GM21825 (cell line): ENCODE measurements around the gene PPP1R7.

Source experiments
- ATAC-seq: cut with Tn5 transposase; IDR thresholded peaks from one replicate; pipeline ENCODE4 v1.9.1; 2021; ENCODE audit warnings: mild to moderate bottlenecking, moderate library complexity; ENCODE audit not compliant: unreplicated experiment

PPP1R7 gene

DNA sequence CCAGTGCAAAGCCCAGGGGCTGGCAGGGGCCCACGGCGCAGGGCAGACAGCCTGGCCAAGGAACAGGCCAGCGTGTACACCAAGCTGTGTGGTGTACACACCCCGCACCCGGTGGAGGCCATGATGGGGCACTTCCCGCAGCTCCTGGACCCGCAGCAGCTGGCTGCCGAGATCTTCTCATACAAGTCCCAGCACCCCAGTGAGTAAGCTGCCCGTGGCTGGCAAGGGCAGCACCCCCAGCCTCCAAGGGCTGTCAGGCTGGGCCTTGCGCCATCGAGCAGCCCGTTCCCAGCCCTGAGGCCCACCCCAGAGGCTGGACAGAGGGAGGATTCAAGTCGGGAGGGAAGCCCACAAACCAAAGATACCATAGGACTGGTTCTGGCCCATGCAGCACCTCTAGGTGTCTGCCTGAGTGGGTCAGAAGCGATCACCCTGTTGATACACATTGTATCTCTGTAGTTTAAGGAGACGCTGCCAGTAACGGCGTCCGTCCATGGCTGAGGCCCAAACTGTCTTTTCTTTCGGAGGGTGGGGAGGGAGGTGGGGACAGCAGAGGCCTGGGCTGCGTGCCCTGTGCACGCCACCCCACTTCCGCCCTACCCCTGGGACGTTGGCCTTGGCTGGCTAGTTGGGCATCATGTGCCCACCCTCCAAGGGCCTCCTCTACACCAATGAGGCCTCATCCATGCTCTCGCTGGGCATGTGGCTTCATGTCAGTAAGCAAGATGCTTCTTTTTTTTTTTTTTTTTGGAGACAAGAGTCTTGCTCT, 31.3 kb upstream of the PPP1R7 start:
- no peak for ATAC-seq

DNA sequence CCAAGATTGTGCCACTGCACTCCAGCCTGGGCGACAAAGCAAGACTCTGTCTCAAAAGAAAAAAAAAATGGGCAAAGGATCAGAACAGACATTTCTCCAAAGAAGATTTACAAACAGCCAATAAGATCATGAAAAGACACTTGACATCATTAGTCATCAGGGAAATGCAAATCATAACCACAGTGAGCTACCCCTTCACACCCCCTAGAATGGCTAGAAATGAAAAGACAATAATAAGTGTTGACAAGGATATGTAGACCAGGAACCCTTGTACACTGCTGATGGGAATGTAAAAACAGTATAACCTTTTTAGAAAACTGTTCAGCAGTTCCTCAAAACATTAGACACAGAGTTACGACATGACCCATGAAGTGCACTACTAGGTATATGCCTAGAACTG, 29.8 kb upstream of the PPP1R7 start:
- ATAC-seq: no peak

DNA sequence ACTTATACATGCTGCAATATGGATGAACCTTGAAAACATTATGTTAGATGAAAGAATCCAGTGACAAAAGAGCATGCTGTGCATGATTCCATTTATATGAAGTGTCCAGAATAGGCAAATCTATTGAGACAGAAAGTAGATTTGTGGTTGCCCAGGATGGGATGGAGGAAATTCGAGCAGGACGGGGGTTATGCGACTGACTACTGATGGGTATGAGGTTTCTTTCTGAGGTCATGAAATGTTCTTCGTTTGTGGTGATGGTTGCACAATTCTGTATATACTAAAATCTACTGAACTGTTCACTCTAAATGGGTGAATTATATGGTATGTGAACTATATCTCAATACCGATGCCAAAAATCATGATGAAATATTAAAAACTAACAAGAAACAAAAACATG, 29.3 kb upstream of the PPP1R7 start:
- ATAC-seq: no peak

DNA sequence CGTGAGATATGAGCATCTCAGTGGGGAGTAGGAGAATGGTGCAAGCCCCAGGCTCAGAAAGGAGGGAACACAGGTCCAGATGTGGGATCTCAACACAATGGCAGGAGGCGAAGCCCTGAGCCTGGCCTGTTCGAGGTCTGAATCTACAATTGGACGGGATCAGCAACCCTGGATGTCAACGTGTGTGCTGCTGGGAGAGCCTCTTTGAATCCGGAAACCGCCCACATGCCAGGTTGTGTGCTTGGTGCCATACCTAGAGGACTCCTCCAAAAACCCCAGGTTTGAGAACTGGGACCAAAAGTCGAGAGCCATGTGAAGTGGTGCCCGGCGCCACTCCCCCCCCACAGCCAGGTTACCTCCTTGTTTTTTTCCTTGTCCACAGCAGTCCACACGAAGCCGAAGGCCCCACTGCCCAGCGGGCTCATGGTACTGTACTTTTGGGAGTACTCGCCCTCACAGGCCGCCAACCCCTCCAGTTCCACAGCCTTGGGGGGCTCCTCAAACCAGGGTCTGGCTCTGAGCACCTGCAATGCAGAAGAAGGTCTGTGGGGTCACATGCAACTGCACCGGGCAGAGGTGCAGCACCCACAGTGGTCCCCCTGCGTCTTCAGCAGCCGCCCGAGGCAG, 27.8 kb upstream of the PPP1R7 start:
- ATAC-seq: no peak

DNA sequence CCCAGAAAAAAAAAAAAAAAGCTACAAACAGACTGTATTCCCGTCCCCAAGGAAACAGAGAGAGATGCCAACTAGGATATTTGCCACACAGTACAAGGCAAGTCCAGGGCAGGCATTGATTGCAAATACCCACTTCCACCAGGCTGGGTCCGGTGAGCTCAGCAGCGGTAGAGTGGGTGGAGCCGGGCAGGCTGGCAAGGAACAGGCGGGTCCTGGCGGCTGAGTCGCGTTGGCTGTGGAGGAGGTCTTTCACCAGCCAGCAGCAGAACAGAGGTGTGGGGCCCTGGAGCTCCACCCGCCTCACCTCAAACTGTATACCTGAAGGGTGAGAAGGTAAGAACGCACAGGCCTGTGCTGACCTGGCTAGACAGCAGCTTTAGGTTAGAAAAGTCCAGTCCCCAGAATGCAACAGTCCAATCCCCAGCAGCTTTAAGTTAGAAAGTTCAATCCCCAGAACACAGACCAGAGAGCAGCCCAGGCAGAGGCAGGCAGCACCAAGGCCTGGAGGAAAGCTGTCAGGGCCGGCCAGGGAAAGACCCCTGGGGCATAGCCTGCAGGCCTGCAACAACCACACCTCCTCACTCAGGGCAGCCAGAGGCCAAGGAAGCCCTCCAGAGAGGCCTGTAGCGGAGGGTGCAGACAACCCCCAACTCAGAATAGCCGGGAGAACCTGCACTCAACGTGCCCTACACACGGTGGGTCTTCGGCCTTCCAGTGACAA, 26.3 kb upstream of the PPP1R7 start:
- ATAC-seq: no peak

DNA sequence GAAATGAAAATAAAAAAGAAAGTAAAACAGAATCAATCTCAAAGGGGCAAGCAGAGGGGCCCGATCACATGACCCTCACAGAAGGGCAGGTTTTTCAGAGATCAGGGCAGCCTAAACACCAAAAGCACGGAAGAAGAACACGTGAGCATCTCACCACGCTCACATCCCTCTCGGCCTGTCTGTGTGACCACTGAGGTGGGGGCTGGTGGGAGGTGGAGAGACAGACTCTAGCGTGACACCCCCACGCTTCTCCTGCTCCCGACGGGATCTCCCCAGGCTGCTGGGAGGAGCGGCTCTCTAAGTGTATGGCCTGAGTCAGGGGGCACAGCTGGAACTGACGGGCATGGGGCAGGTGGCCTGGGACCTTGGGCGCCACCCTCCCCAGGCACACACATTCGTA, 24.6 kb upstream of the PPP1R7 start:
- ATAC-seq: no peak

DNA sequence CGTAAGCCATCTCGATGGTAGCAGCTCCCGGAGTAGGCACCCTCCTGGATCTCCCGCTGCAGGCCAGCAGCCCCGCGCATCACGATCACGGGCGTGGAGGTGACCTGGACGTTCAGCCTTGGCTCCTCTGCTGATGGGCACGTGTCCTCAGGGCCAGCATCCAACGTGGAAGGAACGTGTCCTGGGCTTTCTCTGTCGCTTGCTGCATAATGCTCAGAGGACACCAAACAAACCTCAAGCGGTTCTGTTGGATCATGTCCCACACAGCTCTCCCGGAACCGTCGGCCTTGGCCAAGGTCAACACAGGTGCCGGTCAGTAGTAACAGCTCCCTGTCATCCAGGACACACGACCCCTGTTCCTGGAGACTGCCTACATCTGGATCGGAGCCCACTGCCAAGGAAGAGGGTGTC, 24.1 kb upstream of the PPP1R7 start:
- ATAC-seq: no peak

DNA sequence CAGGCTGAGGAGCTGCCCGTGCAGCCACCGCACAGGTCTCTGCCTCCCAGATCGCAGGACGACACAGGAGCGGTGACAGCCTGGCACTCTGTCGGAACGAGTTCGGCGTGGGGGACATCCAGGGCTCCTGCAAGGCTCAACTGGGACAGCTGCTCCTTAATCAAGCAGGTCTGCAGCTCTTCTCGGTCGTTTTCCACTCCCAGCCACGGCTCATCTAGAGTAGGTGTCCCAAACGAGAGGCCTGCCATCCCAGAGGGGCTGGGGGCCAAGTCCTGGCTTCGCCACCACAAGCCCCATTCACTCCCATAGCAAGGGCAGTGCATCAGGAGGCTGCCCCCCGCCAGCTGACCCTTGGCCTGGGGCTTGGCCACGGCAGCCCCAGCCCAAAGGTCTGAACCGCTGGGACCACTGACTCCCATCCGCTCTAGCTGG, 23.5 kb upstream of the PPP1R7 start:
- no peak for ATAC-seq

DNA sequence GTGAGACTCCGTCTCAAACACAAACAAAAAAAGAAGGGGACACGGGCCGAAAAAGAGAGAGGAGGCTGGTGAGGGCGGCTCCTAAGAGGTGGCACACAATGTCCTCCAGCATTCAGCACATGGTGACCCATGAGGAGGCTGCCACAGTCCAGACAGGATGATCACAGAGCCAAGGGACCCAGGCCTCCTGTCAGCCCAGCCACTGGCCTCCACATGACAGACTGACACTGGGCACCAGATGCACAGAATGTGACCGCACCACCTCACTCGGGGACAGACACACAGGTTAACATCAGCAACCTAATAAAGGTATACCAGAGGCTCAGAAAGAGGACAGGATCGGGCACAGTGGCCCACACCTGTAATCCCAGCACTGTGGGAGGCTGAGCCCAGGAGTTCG, 22.0 kb upstream of the PPP1R7 start:
- no peak for ATAC-seq

DNA sequence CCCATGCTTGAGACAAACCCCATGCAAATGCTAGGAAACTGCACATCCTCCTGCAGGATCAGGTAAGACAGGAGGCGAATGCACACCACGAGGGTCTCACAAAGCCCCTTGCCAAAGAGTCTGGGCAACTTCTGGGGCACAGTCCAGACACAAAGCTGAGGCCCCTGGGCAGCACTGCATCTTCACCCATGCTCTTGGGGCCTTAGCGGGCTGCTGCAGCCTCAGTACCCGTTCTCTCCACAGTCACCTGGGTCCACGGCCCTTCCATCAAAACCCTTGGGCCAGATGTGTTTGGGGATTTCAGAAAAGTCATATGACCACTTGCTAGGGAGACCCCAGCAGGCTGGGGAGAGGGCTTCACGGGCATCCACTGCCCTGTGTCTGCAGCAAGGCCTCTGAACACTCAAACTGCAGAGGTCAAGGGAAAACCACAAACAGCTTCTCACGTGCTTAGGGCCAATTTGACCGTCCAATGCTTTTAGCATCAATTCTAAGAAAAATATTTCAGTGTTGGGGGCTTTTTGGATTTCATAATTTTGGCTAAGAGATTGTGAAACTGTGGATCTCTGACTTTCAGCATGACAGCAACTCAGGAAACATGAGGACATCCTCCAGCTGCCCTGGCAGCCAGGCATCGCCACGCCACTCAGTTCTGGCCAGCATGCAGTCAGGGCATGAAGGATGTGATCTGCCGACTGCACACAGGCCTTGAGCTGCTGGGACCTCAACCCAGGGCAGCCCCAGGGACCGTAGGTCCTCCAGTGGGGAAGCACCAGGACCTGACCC, 21.0 kb upstream of the PPP1R7 start:
- no peak for ATAC-seq

DNA sequence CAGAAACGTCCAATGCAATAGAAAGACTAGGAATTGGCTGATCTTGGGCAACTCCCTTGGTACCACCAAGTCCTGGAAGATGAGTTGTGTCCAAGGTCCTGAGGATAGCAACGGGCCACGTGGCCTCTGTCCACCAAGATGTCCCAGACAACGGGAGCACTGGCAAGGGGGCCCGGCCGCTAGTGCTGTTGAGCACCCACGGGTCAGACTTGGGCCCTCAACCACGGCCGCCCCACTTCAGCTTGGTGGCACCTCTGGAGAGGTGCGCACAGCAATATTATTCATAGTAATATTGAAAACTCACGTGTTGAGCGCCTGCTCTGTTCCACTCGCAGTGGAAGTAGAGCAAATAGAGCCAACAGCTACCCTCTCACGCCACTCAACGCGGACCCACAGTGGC, 20.0 kb upstream of the PPP1R7 start:
- ATAC-seq: no peak

DNA sequence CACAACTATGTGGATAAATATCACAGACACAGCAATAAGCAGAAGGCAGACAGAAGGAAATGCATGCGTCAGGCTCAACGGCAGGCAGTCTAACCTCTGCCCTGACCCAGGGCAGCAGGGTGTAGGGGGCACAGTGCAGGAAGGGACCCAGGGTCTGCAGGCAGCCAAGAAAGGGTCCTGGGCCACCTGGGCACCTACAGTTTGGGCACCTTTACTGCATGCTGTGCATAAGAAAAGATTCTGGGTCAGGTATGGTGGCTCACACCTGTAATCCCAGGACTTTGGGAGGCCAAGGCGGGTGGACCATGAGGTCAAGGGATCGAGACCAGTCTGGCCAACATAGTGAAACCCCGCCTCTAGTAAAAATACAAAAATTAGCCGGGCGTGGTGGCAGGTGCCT, 18.7 kb upstream of the PPP1R7 start:
- ATAC-seq: no peak

DNA sequence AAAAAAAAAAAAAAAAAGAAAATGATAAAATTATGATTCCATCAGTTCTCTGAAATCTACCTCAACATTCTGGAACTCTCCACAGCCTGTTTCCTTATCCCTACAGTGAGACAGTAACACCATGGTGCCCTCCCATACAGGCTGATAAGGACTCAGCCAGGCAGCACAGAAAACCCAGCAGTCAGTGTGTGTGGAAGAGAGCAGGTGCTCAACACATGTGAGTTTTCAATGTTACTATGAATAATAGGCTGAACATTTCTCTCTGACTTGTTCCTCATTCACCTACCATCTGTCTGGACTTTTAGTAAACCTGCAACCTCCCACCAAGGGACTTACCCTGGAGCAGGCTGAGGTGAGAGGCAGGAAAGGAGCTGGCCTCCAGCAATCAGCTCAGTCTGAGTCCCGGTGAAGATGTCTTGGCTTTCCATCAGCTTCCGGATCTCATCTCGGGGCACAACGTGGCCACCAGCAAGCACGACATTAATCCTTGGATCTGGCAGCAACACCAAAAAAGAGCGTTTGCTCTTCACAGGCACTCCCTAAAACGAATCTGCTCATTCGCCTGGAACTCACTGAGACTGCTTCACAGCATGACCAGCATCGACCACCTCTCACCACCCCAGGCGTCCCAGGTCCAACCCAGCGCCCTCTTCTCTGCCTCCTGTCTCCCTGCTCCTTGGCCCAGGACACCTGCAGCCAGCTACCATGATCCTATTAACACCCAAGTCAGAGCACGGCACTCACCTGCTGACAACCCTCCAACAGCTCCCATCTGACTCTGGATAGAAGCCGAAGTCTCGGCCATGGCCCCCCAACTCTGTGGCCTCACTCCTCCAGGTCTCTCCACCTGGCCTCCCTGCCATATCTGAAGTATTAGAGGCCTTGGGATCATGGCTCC, 17.5 kb upstream of the PPP1R7 start:
- ATAC-seq: no peak

DNA sequence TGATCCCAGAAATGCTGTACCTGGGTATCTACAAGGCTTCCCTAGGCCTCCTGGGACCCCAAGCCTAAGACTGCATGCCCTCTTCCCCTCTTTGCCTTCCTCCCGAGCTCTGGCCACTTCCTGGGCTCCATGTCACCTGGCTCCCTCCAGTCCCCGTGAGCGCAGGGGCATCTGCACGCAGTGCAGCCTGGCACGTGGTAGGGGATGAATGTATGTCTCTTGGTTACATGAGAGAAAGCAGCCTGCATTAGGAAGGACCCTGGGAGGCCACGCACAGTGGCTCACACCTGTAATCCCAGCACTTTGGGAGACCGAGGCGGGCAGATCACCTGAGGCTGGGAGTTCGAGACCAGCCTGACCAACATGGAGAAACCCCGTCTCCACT, 16.8 kb upstream of the PPP1R7 start:
- ATAC-seq: no peak

DNA sequence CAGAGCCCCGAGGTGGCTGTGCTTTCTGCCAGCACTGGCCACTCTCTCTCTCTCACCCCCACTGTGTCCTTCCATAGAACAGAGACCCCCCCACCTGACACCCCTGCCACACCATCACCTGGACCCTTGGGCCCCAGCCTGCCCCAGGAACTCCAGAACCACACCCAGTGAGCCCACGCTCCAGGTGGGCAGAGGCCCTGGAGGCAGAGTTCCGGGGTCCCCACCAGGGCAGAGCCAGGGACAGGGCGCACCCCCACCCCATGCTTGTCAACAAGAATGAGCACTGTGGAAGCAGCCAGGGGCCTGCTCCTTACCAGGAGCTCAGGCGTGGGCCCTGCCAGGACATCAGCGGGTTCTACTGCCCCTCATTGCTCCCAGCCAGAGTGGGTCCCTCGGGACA, 15.6 kb upstream of the PPP1R7 start:
- no peak for ATAC-seq

DNA sequence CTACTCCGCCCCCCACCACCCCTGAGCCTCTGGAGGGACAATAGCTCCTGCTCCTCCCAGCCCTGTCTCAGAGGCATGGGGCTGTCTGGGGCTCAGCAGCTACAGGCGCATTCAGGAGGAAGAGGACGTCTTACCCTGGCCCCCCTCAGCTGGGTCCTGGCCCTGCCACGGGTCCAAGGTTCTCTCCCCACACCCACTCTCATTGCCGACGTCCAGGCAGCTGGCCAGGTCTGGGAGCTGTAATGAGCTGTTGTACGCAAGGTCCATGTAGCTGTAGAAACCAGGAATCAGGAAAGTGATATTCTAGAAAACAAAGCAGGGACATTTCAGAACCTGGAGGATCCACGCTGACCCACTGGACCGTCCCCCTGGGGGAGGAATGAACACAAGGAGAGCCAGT, 14.5 kb upstream of the PPP1R7 start:
- no peak for ATAC-seq

DNA sequence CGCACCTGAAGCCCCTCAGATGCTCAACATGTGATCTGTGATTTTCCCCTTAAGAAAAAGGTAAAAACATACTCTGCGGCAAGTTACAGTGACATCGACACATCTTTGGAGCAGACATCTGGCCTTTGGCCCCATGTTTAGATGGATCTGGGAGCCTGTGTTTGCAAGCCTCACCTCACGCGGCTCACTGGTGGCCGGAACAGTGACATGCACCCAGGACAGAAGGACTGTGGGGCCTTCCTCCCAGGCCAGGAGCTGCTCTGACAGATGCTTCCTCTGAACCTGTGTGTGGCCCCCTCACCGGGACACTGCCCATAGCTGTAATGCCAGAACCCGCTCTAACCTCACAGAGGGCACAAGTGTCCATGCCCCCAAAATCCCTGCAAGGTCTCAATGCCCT, 14.1 kb upstream of the PPP1R7 start:
- ATAC-seq: no peak

DNA sequence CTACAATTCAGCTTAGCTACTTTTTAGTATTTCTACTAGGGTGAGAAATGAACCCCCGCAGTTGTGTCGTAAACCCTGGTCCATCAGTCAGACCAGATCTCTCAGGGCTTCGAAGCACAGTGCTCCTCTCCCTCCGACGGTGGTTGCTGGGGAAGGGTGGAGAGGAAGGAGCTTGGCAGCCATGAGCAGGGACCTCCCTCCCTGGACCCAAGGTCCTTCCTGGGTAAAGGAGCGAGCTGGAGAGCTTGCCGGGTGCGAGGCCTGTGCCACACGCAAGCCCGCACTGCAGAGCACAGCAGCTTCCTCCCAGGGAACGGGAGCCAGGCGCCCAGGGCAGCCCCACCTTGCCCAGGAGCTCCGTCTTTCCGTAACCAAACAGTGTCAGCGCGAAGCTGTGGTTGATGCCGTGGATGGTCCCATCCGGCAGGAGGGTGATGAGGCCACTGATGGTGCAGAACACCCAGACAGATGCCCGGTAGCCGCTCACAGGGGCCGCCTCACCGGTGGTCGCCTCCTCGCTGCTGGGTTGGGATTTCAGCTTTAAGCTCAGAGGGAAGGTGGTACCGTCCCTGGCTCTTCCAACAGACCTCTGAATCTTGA, 13.5 kb upstream of the PPP1R7 start:
- no peak for ATAC-seq

DNA sequence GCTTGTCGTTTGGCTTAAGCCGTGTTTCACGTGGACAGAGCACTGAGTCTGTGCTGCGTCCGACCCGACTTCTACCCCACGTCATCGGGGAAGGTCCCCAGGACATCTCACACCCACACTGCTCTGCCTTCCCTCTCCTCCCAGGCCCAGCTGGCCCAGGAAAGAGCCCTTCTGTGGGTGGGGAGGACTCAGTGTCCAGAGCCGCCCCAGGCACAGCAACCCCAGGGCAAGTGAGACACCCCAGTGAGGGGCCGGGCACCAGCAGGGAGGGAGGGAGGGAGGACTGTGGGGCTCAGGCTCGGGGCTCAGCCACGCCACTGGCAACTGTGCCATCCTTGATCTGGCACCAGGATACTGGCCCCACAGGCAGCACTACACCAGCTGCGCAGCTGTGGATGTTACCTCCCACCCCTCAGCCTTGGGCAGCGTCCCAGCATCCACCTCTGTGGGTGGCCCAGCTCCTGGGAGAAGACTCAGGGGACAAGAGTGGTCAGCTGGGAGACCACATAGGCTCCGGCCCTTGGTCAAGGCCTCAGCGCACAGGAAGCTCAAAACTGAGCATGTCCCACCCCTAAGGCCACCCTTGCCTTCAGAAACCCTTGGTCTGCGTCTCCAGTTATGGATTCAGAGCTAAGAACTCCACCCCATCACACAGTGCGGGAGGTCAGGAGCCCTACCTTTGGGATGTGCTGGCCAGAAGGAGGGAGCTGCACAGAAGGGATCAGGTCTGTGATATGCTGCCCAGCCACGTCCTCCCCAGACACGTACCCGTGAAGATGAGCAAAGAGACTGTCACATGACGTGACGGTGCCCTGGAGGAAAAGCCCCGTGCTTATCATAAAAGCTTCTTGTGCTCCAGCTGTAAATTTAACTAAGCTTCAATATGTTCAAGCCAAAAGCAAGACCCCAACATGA, 12.7 kb upstream of the PPP1R7 start:
- ATAC-seq: no peak
